OCI-LY7 (cell line): ENCODE results near the gene POLR3H. TPM values are rescaled to one million over a fixed set of nuclear protein-coding genes. Genes with fewer than 3 reads are reported as not detected.
"Not testable (repeated sequence)": the region's sequence is repeated elsewhere in the genome, so short reads cannot be mapped to it uniquely, and the experiment has no call there.

Source experiments
- BruUV-seq: library from RNA; stranded (reverse); fragments of 400-500 nt; replicated peaks from 2 replicates; lab custom pipeline; 2021; lab: Mats Ljungman, UMichigan
- CTCF ChIA-PET: fragments of 300-600 bp; sonication (Branson Sonifier 250); formaldehyde crosslinking; loops from one replicate; lab custom pipeline; 2022; ENCODE audit warnings: antibody characterized with exemption; ENCODE audit not compliant: unreplicated experiment; lab: Charles Lee
- POLR2A ChIA-PET: fragments of 300-600 bp; sonication (Branson Sonifier 250); formaldehyde crosslinking; loops from one replicate; lab custom pipeline; 2022; ENCODE audit warnings: antibody characterized with exemption; lab: Charles Lee
- DNase-seq: peaks from one replicate; pipeline ENCODE4 v3.0.0-alpha.2; 2015; ENCODE audit warnings: low spot score
- H2AFZ ChIP-seq: fragments of 200-600 bp; sonication (generic), shearing (Covaris generic); 2 replicates; pipeline ENCODE4 v1.6.1; 2014; ENCODE audit warnings: mild to moderate bottlenecking, antibody characterized with exemption, low read length, moderate library complexity
- H3K27ac ChIP-seq: fragments of 200-600 bp; sonication (generic); 2 replicates; pipeline ENCODE4 v1.5.1; 2014; ENCODE audit warnings: mixed run types, low read depth, mild to moderate bottlenecking, moderate library complexity, low read length, inconsistent platforms; ENCODE audit not compliant: poor library complexity, severe bottlenecking
- H3K36me3 ChIP-seq: fragments of 200-600 bp; sonication (generic); 2 replicates; pipeline ENCODE4 v1.6.1; 2014; ENCODE audit warnings: mild to moderate bottlenecking, antibody characterized with exemption, low read length, moderate library complexity, mixed read lengths; ENCODE audit not compliant: insufficient read depth
- H3K4me1 ChIP-seq: fragments of 200-600 bp; sonication (generic); 2 replicates; pipeline ENCODE4 v1.5.1; 2014; ENCODE audit warnings: mild to moderate bottlenecking, low read length; ENCODE audit not compliant: insufficient read depth, poor library complexity, severe bottlenecking
- H3K4me2 ChIP-seq: fragments of 200-600 bp; sonication (generic); 2 replicates; pipeline ENCODE4 v1.6.1; 2014; ENCODE audit warnings: mild to moderate bottlenecking, low read length
- H3K4me3 ChIP-seq: fragments of 200-600 bp; sonication (generic); 2 replicates; pipeline ENCODE4 v1.5.1; 2014; ENCODE audit warnings: mild to moderate bottlenecking, low read depth, low read length; ENCODE audit not compliant: poor library complexity, severe bottlenecking
- H3K79me2 ChIP-seq: fragments of 200-600 bp; sonication (generic); 2 replicates; pipeline ENCODE4 v1.6.1; 2016; ENCODE audit warnings: low read depth, mild to moderate bottlenecking, low read length, moderate library complexity, mixed read lengths; ENCODE audit not compliant: insufficient read depth
- H3K9me2 ChIP-seq: fragments of 200-600 bp; sonication (generic); 2 replicates; pipeline ENCODE4 v1.6.1; 2016; ENCODE audit warnings: mild to moderate bottlenecking, low read length, mixed read lengths; ENCODE audit not compliant: insufficient read depth
- H3K9me3 ChIP-seq: fragments of 200-600 bp; sonication (generic); 2 replicates; pipeline ENCODE4 v1.6.1; 2014; ENCODE audit warnings: mild to moderate bottlenecking, mixed run types, low read length, mixed read lengths
- H4K20me1 ChIP-seq: fragments of 200-600 bp; sonication (generic); 2 replicates; pipeline ENCODE4 v1.6.1; 2014; ENCODE audit warnings: mild to moderate bottlenecking, antibody characterized with exemption, low read length, moderate library complexity, mixed read lengths; ENCODE audit not compliant: insufficient read depth
- EZH2phosphoT487 ChIP-seq: fragments of 200-600 bp; sonication (generic); IDR thresholded peaks from 2 replicates; pipeline ENCODE4 v1.6.1; 2018; ENCODE audit warnings: low read depth, borderline replicate concordance, mild to moderate bottlenecking, mixed run types, antibody characterized with exemption, low read length, moderate library complexity, mixed read lengths
- intact Hi-C: fragments of 100-400 bp; cut with micrococcal nuclease; formaldehyde crosslinking; loops from one replicate; pipeline ENCODE4 v1.10.0; 2022; ENCODE audit not compliant: unreplicated experiment
- total RNA-seq, 2 experiments: library from RNA; depleted of rRNA in 1 of 2; stranded (reverse); fragments of >200 nt in 1 of 2; shearing (Covaris generic) in 1 of 2; gene quantifications; 2 replicates each; pipeline ENCODE4 v1.2.3, GENCODE V29; 2014 to 2022
- TF ChIP-seq, protein P1 (sequence below): fragments of 200-600 bp; sonication (generic); conservative IDR thresholded peaks from 2 replicates; pipeline ENCODE4 v1.5.1; 2014; ENCODE audit warnings: mild to moderate bottlenecking, antibody characterized with exemption, low read length, moderate library complexity, mixed read lengths

The POLR3H gene
- total RNA-seq, 2 experiments from 2014 or later = 28.5 to 48.3 TPM

DNA sequence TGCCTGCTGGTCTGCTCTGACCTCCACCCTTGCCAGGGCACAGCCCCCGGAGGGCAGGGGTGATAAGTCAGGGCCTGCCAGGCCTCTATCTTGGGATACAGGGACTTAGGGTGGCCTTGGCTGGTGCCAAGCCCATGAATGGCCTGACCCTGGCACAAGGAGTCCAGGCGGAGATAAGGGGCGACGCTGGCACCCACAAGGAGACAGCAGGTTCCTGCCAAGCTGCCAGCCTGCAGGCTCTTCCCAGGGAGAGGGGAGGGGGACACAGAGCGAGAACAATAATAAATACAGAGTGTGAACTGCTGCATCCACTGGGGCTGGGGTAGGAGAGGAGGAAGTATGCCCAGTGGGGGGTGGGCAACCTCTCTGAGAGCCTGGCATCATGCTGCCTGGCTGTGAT, 17.5 kb upstream of the POLR3H start:
- H2AFZ ChIP-seq = no peak overlapping the region
- H3K79me2 ChIP-seq = no peaks in the 10 kb centered on the region
- DNase-seq = no peak

DNA sequence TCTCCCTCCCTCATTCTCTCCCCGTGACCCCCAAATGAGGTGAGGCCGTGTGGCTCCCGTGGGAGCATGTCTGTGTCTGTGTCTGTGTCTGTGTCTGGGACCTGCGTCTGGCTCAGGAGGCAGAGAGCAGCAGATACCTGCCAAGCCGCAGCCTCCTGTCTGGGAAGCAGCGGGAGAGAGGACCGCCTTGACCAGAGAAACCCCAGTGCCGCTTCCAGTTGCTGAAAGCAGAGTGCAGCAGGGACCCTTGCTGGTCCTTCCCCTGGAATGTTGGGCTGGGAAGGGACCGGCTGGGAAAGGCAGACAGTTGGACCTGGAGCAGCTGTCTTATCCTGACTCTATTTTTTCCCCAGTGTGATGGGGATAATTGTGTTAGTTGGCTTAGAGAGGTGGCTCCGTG, 17.1 kb upstream of the POLR3H start:
- no peak overlapping the region for H3K4me3 ChIP-seq
- POLR2A ChIA-PET = no interaction called here
- no peak for DNase-seq
- no peak overlapping the region for H3K27ac ChIP-seq
- no peak overlapping the region for H3K4me2 ChIP-seq
- CTCF ChIA-PET = no interaction called here
- no peaks in the 10 kb centered on the region for H3K9me3 ChIP-seq
- H3K36me3 ChIP-seq = no peaks in the 10 kb centered on the region
- TF ChIP-seq, protein P1, sequence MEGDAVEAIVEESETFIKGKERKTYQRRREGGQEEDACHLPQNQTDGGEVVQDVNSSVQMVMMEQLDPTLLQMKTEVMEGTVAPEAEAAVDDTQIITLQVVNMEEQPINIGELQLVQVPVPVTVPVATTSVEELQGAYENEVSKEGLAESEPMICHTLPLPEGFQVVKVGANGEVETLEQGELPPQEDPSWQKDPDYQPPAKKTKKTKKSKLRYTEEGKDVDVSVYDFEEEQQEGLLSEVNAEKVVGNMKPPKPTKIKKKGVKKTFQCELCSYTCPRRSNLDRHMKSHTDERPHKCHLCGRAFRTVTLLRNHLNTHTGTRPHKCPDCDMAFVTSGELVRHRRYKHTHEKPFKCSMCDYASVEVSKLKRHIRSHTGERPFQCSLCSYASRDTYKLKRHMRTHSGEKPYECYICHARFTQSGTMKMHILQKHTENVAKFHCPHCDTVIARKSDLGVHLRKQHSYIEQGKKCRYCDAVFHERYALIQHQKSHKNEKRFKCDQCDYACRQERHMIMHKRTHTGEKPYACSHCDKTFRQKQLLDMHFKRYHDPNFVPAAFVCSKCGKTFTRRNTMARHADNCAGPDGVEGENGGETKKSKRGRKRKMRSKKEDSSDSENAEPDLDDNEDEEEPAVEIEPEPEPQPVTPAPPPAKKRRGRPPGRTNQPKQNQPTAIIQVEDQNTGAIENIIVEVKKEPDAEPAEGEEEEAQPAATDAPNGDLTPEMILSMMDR = no peak
- TF ChIP-seq EZH2phosphoT487 = no peak
- H3K79me2 ChIP-seq = no peaks in the 10 kb centered on the region
- intact Hi-C loops = no loop called here
- H2AFZ ChIP-seq = no peak overlapping the region
- no TSS peak for BruUV-seq
- no peaks in the 10 kb centered on the region for H3K4me1 ChIP-seq
- no peaks in the 10 kb centered on the region for H4K20me1 ChIP-seq
- no peaks in the 10 kb centered on the region for H3K9me2 ChIP-seq

More for the DNA sequence above, 17.5 kb upstream of the POLR3H start:
- CTCF ChIA-PET = no interaction called here
- no peak overlapping the region for H3K4me2 ChIP-seq
- H3K4me3 ChIP-seq = no peak overlapping the region
- H3K27ac ChIP-seq = no peak overlapping the region
- no peaks in the 10 kb centered on the region for H3K36me3 ChIP-seq
- POLR2A ChIA-PET = interaction anchor here (0.7 kb wide), 1 partner anchor 85 kb away, joined by 4 read pairs; no protein-coding TSS in a partner anchor
- no peak for TF ChIP-seq EZH2phosphoT487
- TF ChIP-seq, protein P1 = no peak
- no peaks in the 10 kb centered on the region for H3K4me1 ChIP-seq
- intact Hi-C loops = no loop called here
- no peaks in the 10 kb centered on the region for H3K9me2 ChIP-seq
- no peaks in the 10 kb centered on the region for H4K20me1 ChIP-seq
- BruUV-seq = no TSS peak
- no peaks in the 10 kb centered on the region for H3K9me3 ChIP-seq

DNA sequence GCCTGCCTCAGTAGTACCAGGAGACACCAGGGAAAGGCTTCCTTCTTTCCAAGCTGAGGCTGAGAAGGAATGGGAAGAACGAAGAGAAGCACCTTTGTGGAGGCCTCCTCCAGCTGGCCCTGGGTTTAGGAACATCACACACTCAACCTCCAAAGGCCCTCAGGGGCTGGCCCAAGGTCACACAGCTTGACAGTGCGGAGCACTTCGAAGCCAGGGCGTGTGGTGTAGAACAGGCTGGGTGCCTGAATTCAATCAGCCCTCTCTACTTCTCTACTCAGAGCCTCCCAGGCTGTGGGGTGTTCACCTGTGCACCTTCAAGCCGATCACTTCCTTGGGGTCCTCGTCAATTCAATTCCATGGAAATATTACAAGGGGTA, 15.8 kb upstream of the POLR3H start:
- H3K27ac ChIP-seq = no peak overlapping the region
- H3K4me1 ChIP-seq = no peaks in the 10 kb centered on the region
- TF ChIP-seq EZH2phosphoT487 = no peak
- TF ChIP-seq, protein P1 = no peak
- no peak for DNase-seq
- BruUV-seq = no TSS peak
- no peak overlapping the region for H3K4me2 ChIP-seq
- H3K4me3 ChIP-seq = no peak overlapping the region
- H2AFZ ChIP-seq = no peak overlapping the region
- H4K20me1 ChIP-seq = no peaks in the 10 kb centered on the region
- H3K79me2 ChIP-seq = no peaks in the 10 kb centered on the region
- H3K36me3 ChIP-seq = no peaks in the 10 kb centered on the region
- no peaks in the 10 kb centered on the region for H3K9me2 ChIP-seq
- intact Hi-C loops = no loop called here
- POLR2A ChIA-PET = no interaction called here
- no peaks in the 10 kb centered on the region for H3K9me3 ChIP-seq
- CTCF ChIA-PET = no interaction called here

DNA sequence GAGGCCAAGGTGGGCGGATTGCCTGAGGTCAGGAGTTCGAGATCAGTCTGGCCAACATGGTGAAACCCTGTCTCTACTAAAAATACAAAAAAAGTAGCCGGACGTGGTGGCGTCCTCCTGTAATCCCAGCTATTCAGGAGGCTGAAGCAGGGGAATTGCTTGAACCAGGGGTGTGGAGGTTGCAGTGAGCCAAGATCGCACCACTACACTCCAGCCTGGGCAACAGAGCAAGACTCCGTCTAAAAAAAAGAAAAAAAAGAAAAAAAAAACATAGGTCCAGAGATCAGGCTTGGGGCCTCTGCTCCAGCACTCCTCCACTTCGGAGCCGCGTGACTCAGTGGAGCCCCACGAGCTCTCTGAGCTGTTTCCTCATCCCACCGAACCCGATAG, 14.0 kb upstream of the POLR3H start:
- intact Hi-C loops, H3K79me2 ChIP-seq, H3K9me3 ChIP-seq, BruUV-seq, DNase-seq, H3K4me1 ChIP-seq, H2AFZ ChIP-seq, H3K4me2 ChIP-seq, POLR2A ChIA-PET, H3K27ac ChIP-seq, H3K36me3 ChIP-seq, CTCF ChIA-PET, H4K20me1 ChIP-seq, H3K9me2 ChIP-seq, H3K4me3 ChIP-seq: not testable (repeated sequence)
